NCI-H345 (cell line): ENCODE measurements around the gene TPM1.

Experiments
- DNase-seq: peaks from one replicate; lab custom pipeline; 2025; lab: John Stamatoyannopoulos, UW

The TPM1 gene

DNA sequence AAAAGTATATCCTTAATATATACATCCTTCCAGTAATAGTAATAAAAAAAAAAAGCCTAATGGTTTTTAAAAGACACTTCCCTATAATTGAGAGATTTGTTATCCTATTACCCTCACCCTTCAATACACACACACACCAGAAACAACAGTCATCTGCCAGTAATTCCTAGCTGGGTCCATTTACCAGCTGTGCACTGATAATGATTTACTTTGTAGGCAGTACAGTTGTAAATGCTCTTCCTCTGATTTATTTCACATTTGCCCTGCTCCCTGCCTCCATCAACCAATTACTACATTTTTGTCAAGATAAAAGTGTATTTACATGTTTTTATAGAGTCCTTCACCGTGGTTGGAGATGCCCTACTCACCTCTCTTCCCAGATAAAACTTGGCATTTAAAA, 12.4 kb downstream of the TPM1 start:
- no peak for DNase-seq

DNA sequence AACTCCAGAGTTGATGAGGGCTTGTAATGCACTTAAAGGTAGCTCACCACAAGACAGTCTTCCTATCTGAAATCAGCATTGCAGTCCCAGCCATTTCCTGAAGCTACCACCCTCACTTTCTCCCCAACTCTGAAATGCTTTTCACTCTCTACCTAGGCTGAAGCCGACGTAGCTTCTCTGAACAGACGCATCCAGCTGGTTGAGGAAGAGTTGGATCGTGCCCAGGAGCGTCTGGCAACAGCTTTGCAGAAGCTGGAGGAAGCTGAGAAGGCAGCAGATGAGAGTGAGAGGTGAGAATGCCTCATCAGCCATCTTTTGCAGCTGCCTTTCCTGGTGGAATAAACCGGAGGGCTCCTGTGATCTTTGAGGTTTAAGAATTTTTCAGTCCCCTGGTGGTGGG, 14.3 kb downstream of the TPM1 start:
- DNase-seq: no peak

GRCh38 chr15:63057468-63058345, 15.2 kb downstream of the TPM1 start:
- DNase-seq: no peak

GRCh38 chr15:63059075-63059474, 16.5 kb downstream of the TPM1 start:
- no peak for DNase-seq

- no peak for DNase-seq
Measured at GRCh38 chr15:63059573-63060216, 17.1 kb downstream of the TPM1 start.

DNA sequence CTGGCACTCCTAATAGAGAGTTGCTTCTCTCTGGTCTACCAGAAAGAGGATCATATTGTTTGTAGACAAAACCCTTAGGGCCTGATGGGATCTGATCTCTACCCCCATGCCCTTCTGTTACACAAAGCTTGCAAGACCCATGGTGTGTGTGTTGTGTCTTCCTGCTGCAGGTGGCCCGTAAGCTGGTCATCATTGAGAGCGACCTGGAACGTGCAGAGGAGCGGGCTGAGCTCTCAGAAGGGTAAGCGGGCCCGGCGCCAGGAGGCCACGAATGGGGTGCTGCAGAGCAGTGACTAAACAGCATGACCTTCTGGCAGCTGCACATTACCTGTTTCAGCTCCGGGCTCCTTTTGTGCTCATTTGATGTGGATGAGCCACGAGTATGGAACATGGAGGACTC, 18.2 kb downstream of the TPM1 start:
- no peak for DNase-seq

- no peak for DNase-seq
Measured at GRCh38 chr15:63061975-63062374, 19.4 kb downstream of the TPM1 start.

DNA sequence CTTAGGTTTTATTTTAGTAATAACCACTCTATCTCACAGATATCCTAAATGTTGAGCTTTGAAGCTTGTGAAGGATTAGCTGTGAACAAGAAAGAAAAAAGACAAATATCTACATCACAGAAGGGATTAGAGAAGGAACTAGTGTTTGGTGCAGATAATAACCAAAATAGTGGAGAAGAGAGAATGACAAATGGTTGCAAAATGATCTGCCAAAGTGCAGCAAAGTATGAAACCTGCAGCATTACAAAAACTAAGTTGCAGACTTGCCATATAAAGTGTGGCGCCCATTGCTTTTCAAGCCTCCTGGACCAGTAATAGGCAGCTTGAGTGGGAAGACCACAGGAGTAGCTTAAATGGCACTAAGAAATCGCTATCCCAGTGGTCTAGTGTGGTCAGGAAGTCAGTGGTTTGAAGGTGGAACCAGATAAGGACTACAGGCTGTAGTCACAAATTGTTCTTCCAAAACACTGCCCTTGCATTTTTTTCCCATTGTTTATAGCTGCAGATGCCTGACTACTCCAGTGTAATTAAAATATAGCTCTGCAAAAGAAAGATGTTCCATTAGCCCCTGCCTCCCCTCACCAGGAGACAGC, 20.7 kb downstream of the TPM1 start:
- DNase-seq: no peak

GRCh38 chr15:63063877-63064409, 21.4 kb downstream of the TPM1 start:
- no peak for DNase-seq

DNA sequence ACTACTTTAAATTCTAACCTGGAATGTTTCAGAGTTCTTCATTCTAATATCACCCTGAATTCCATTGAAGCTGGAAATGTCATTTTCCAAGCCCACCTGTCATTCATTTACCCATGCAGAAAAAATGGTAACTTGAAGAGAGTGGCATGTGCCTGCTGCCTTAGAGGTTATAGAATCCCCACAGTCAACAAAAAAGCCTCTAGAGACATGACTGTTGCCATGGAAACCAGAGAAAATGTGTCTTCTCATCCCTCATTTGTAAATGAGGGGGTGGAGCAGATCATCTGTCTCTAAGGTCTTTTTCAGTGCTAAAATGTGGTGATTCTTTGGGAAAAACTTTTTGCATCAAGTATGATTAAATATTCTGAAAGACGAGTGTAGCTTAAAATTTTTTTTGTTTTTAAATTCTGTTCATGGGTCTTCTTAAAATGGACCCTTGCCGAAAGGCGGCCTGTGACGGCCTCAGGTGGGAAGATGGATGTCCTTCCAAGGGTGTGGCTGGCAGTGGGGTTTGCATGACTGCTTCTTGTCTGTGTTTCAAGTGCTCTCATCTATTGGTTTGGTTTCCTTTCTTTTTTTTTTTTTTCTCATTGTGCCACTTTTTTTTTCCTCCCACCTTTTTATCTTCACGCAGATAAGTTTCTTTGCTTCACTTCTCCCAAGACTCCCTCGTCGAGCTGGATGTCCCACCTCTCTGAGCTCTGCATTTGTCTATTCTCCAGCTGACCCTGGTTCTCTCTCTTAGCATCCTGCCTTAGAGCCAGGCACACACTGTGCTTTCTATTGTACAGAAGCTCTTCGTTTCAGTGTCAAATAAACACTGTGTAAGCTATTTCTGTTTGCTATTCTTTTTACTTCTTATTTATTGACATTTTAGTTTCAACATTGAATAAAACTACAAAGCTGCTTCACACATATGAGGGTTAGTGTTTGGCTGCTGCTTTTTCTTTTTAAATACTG, 23.0 kb downstream of the TPM1 start:
- DNase-seq: no peak

DNA sequence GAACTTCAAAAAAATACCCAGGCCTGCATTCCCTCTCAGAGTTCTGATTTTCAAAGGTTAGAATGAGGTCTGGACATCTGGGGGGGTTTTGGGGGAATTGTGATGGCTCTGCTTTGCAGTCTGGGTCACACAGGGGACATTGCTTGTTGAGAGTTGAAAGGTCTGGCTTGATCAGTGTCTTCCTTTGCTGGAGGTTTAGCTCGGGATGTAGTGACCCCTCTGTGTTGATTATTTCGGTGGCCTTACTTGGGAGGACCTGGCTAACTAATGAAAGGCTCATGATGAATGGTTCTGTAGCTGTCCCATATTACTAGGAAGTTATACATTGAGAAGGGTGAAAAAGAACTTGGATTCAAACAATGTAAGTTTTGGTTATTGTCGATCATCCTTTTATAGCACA, 23.7 kb downstream of the TPM1 start:
- DNase-seq: no peak

GRCh38 chr15:63067306-63067705, 24.8 kb downstream of the TPM1 start:
- no peak for DNase-seq

- DNase-seq: no peak
Measured at GRCh38 chr15:63067976-63068743, 25.6 kb downstream of the TPM1 start.

- no peak for DNase-seq
Measured at GRCh38 chr15:63069616-63070090, 27.1 kb downstream of the TPM1 start.

- no peak for DNase-seq
Measured at GRCh38 chr15:63070681-63071129, 28.2 kb downstream of the TPM1 start.

GRCh38 chr15:63071288-63071909, 28.9 kb downstream of the TPM1 start:
- DNase-seq: no peak

- peak; percentile 36 for DNase-seq
Measured at GRCh38 chr15:63072023-63072650, 29.6 kb downstream of the TPM1 start.

- DNase-seq: no peak
Measured at GRCh38 chr15:63072809-63073277, 30.3 kb downstream of the TPM1 start.

GRCh38 chr15:63073497-63074172, 31.1 kb downstream of the TPM1 start:
- no peak for DNase-seq
